Nephron progenitor cell (in vitro differentiated cells): ENCODE data around the gene ZFP36L1.

Experiments
- DNase-seq: peaks from one replicate; pipeline ENCODE4 v3.0.0; 2021
- H3K27ac Mint-ChIP-seq: 2 replicates; pipeline ENCODE4 v1.8.0; 2021; ENCODE audit warnings: mild to moderate bottlenecking, moderate library complexity, mixed read lengths
- H3K27me3 Mint-ChIP-seq: 2 replicates; pipeline ENCODE4 v1.8.0; 2021; ENCODE audit warnings: mild to moderate bottlenecking, low read depth, mixed read lengths; ENCODE audit not compliant: poor library complexity
- H3K36me3 Mint-ChIP-seq: 2 replicates; pipeline ENCODE4 v1.8.0; 2021; ENCODE audit warnings: low read depth, mixed read lengths
- H3K4me1 Mint-ChIP-seq: 2 replicates; pipeline ENCODE4 v1.8.0; 2021; ENCODE audit warnings: mixed read lengths
- H3K4me3 Mint-ChIP-seq: 2 replicates; pipeline ENCODE4 v1.8.0; 2021; ENCODE audit warnings: mild to moderate bottlenecking, moderate library complexity, mixed read lengths
- H3K9me3 Mint-ChIP-seq: 2 replicates; pipeline ENCODE4 v1.8.0; 2021; ENCODE audit warnings: mild to moderate bottlenecking, moderate library complexity, mixed read lengths
- CTCF ChIP-seq: fragments of 200-600 bp; sonication (generic); IDR thresholded peaks from 2 replicates; pipeline ENCODE4 v1.5.0; 2021; ENCODE audit warnings: antibody characterized with exemption

ZFP36L1 gene

GRCh38 chr14:68798621-68799020 is 5.8 kb upstream of the ZFP36L1 start:
- Mint-ChIP-seq H3K9me3 (peaks cover 45% of the 10 kb centered on the region), H3K27me3 (peaks cover 6% of the 10 kb centered on the region), H3K4me1 (peaks cover 38% of the 10 kb centered on the region), H3K36me3 (peaks cover 41% of the 10 kb centered on the region), H3K27ac (no peak overlapping the region), H3K4me3 (no peak overlapping the region)
- DNase-seq, result no peak
- TF ChIP-seq CTCF, result no peak

- no peak for DNase-seq
- Mint-ChIP-seq H3K4me3 (peak overlapping the region; percentile 87), H3K27me3 (peaks cover 12% of the 10 kb centered on the region), H3K9me3 (peaks cover 33% of the 10 kb centered on the region), H3K4me1 (peaks cover 38% of the 10 kb centered on the region), H3K27ac (peak overlapping the region; percentile 70), H3K36me3 (peaks cover 36% of the 10 kb centered on the region)
- TF ChIP-seq CTCF, result no peak
Measured at GRCh38 chr14:68797121-68797670, 4.3 kb upstream of the ZFP36L1 start.

GRCh38 chr14:68796418-68797101 is 3.7 kb upstream of the ZFP36L1 start:
- Mint-ChIP-seq H3K36me3 (peaks cover 33% of the 10 kb centered on the region), H3K4me1 (peaks cover 38% of the 10 kb centered on the region), H3K4me3 (peak overlapping the region; percentile 87), H3K27me3 (peaks cover 12% of the 10 kb centered on the region), H3K9me3 (peaks cover 27% of the 10 kb centered on the region), H3K27ac (peak overlapping the region; percentile 95)
- DNase-seq, result no peak
- no peak for TF ChIP-seq CTCF

- peaks cover 12% of the 10 kb centered on the region for H3K27me3 Mint-ChIP-seq
- H3K27ac Mint-ChIP-seq, result peak overlapping the region; percentile 99
- peak; percentile 77 for DNase-seq
- H3K9me3 Mint-ChIP-seq, result peaks cover 19% of the 10 kb centered on the region
- H3K4me1 Mint-ChIP-seq, result peaks cover 38% of the 10 kb centered on the region
- H3K4me3 Mint-ChIP-seq, result peak overlapping the region; percentile 87
- TF ChIP-seq CTCF, result peak; percentile 83
- peaks cover 34% of the 10 kb centered on the region for H3K36me3 Mint-ChIP-seq
Measured at GRCh38 chr14:68795597-68796417, 2.9 kb upstream of the ZFP36L1 start.

GRCh38 chr14:68794851-68795596 is 2.2 kb upstream of the ZFP36L1 start:
- no peak for TF ChIP-seq CTCF
- Mint-ChIP-seq H3K4me1 (peaks cover 44% of the 10 kb centered on the region), H3K4me3 (peak overlapping the region; percentile 98), H3K27me3 (peaks cover 9% of the 10 kb centered on the region), H3K36me3 (peaks cover 37% of the 10 kb centered on the region), H3K9me3 (peaks cover 12% of the 10 kb centered on the region), H3K27ac (peak overlapping the region; percentile 100)
- peak; percentile 39 for DNase-seq
